ENCODE measurements around the gene RNF125. TPM values are rescaled to one million over a fixed set of nuclear protein-coding genes. Genes with fewer than 3 reads are reported as not detected.
"Not testable (repeated sequence)": the region's sequence is repeated elsewhere in the genome, so short reads cannot be mapped to it uniquely, and the experiment has no call there.

RNF125 gene
- polyA plus RNA-seq, 2 of the 4 experiments (the other 2 are of a cell fraction) = 0.14 to 0.30 TPM

DNA sequence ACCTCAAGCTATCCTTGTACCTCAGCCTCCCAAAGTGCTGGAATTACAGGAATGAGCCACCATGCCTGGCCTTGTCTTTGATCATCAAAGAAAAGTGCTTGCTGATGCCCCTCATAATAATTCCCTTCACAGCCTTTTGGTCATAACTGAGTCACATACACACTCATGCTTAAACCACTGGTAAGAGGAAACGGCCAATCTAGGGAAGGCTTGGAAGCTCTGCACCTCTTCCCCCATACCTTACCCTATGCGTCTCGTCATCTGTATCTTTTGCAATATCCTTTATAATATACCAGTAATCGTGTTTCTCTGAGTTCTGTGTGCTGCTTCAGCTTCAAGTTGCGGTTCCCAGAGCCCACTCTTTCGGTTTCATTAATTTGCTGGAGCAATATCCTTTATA, 68.3 kb downstream of the RNF125 start:
- DNase-seq (ENCODE audit: low read depth in 1 of 2, low spot score in 1 of 2) = no peak

GRCh38 chr18:32090831-32091230, 72.2 kb downstream of the RNF125 start:
- H3K4me1 ChIP-seq = peaks cover 13% of the 10 kb centered on the region
- peak overlapping the region; percentile 83 for H3K4me2 ChIP-seq
- ATAC-seq; CTCF ChIA-PET; FAIRE-seq; H3K9me3 ChIP-seq; H3K4me3 ChIP-seq; H3K27ac ChIP-seq; DNase-seq (ENCODE audit: low read depth in 1 of 2, low spot score in 1 of 2): not testable (repeated sequence)
- WGBS (ENCODE audit: missing lambda C conversion rate) = 92% methylated on average over 16 of the region's 16 CpGs
- POLR2A ChIA-PET = interaction anchor here (1.6 kb wide), 1 partner anchor 19 kb away, joined by 5 read pairs; no protein-coding TSS in a partner anchor

More for the DNA sequence above, 68.3 kb downstream of the RNF125 start:
- Histone ChIP-seq H3K4me1 (no peaks in the 10 kb centered on the region), H3K4me2 (no peak overlapping the region), H3K9me3 (no peaks in the 10 kb centered on the region), H3K4me3 (no peak overlapping the region), H3K27ac (no peak overlapping the region)
- WGBS (ENCODE audit: missing lambda C conversion rate) = 68% methylated on average over 6 of the region's 6 CpGs
- POLR2A ChIA-PET = interaction anchor here (1.1 kb wide), 1 partner anchor 144 kb away, joined by 3 read pairs; the partner anchor contains the start of gene TRAPPC8
- TF ChIP-seq CBX8 (IDR thresholded peaks at IDR 0.05) (no peak), ZFP36 (IDR thresholded peaks at IDR 0.05; ENCODE audit: borderline replicate concordance, partially characterized antibody) (no peak), HEYL (CRISPR knock-in tag; IDR thresholded peaks at IDR 0.05) (no peak), HDAC2 (IDR thresholded peaks at IDR 0.05) (no peak), ZSCAN20 (CRISPR knock-in tag; IDR thresholded peaks at IDR 0.05) (no peak), NR3C1 (IDR thresholded peaks at IDR 0.05) (no peak), CTCF (IDR thresholded peaks at IDR 0.05) (no peak), HOXB13 (CRISPR knock-in tag; IDR thresholded peaks at IDR 0.05; ENCODE audit: low read depth) (no peak), FOSB (CRISPR knock-in tag; IDR thresholded peaks at IDR 0.05) (no peak), ESRRA (IDR thresholded peaks at IDR 0.05; ENCODE audit: borderline replicate concordance, low read length) (no peak), SMC3 (IDR thresholded peaks at IDR 0.05) (no peak), POLR2AphosphoS2 (conservative IDR thresholded peaks at IDR 0.05; ENCODE audit: low read length) (no peak), ZC3H11A (IDR thresholded peaks at IDR 0.05) (no peak)
- TF ChIP-seq, protein P1, sequence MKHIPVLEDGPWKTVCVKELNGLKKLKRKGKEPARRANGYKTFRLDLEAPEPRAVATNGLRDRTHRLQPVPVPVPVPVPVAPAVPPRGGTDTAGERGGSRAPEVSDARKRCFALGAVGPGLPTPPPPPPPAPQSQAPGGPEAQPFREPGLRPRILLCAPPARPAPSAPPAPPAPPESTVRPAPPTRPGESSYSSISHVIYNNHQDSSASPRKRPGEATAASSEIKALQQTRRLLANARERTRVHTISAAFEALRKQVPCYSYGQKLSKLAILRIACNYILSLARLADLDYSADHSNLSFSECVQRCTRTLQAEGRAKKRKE (CRISPR knock-in tag; IDR thresholded peaks at IDR 0.05; ENCODE audit: low read depth) = no peak
- TF ChIP-seq, protein P2, sequence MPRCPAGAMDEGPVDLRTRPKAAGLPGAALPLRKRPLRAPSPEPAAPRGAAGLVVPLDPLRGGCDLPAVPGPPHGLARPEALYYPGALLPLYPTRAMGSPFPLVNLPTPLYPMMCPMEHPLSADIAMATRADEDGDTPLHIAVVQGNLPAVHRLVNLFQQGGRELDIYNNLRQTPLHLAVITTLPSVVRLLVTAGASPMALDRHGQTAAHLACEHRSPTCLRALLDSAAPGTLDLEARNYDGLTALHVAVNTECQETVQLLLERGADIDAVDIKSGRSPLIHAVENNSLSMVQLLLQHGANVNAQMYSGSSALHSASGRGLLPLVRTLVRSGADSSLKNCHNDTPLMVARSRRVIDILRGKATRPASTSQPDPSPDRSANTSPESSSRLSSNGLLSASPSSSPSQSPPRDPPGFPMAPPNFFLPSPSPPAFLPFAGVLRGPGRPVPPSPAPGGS (IDR thresholded peaks at IDR 0.05) = no peak
- CTCF ChIA-PET = no interaction called here
- ATAC-seq = no peak
- no peak for FAIRE-seq

DNA sequence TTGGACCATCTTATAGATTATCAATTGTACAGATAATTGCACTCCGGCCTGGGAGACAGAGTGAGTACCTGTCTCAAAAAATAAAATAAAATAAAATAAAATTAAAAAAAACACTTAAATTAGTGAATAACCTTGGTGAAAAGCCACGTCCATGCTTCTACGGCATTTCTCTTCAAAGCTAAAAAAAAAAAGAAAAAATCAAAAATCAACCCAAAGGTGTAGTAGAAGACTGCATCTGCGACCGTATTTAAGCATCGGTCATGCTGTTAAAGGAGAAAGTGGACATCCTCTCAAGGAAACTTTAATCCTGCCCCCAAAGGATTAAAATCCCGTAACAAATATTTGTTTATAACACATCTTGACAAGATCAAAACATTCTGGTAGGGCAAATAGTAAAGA, 72.7 kb downstream of the RNF125 start:
- no peak for FAIRE-seq
- POLR2A ChIA-PET = interaction anchor here (0.7 to 1.6 kb wide), 3 partner anchors 19 to 406 kb away, joined by 3 to 23 read pairs (median 5); partner anchors contain the start of gene TRAPPC8

More for the DNA sequence above, 72.7 kb downstream of the RNF125 start:
- CTCF ChIA-PET = interaction anchor here (0.6 to 0.9 kb wide), 3 partner anchors 40 to 1122 kb away, joined by 3 read pairs; no protein-coding TSS in a partner anchor
- TF ChIP-seq NFE2L2 (conservative IDR thresholded peaks at IDR 0.05; ENCODE audit: low read length) (no peak), PHF8 (IDR thresholded peaks at IDR 0.05; ENCODE audit: borderline replicate concordance, low read depth) (no peak), SREBF2 (IDR thresholded peaks at IDR 0.05) (no peak), ZFP36 (IDR thresholded peaks at IDR 0.05; ENCODE audit: borderline replicate concordance, partially characterized antibody) (no peak), ZC3H11A (IDR thresholded peaks at IDR 0.05) (no peak)
- H3K4me3 ChIP-seq = peak overlapping the region; percentile 48
- H3K9me3 ChIP-seq = no peaks in the 10 kb centered on the region
- WGBS (ENCODE audit: missing lambda C conversion rate) = 45% methylated on average over 7 of the region's 7 CpGs
- H3K27ac ChIP-seq = peak overlapping the region; percentile 87 to 100
- DNase-seq (ENCODE audit: low read depth in 1 of 2, low spot score in 1 of 2) = no peak
- peak overlapping the region; percentile 83 for H3K4me2 ChIP-seq
- H3K4me1 ChIP-seq = peaks cover 13% of the 10 kb centered on the region
- no peak for ATAC-seq
